ENCODE measurements around the gene CLCN1. TPM values are rescaled to one million over a fixed set of nuclear protein-coding genes. Genes with fewer than 3 reads are reported as not detected.
"Not testable (repeated sequence)": the region's sequence is repeated elsewhere in the genome, so short reads cannot be mapped to it uniquely, and the experiment has no call there.

Gene CLCN1
- total RNA-seq, 1 experiment from 2014 or later: not detected

GRCh38 chr7:143286522-143286890 is 29.4 kb upstream of the CLCN1 start:
- no peak overlapping the region for H3K4me3 ChIP-seq
- H3K27ac ChIP-seq: no peak overlapping the region
- H3K27me3 ChIP-seq (replicated peaks): no peaks in the 10 kb centered on the region
- peaks cover 2% of the 10 kb centered on the region; the same call in 1 of the 2 replicates for H3K9me3 ChIP-seq (replicated peaks)
- no peak for DNase-seq (ENCODE audit: low read depth in 1 of 2, low spot score in 2 of 2)
- H3K4me1 ChIP-seq (replicated peaks): peaks cover 17% of the 10 kb centered on the region
- H3K36me3 ChIP-seq: peaks cover 22% of the 10 kb centered on the region

- no peaks in the 10 kb centered on the region for H3K27me3 ChIP-seq (replicated peaks)
- peak overlapping the region; percentile 85 for H3K4me3 ChIP-seq
- H3K9me3 ChIP-seq (replicated peaks): peaks cover 2% of the 10 kb centered on the region; the same call in 1 of the 2 replicates
- peaks cover 29% of the 10 kb centered on the region for H3K36me3 ChIP-seq
- DNase-seq (ENCODE audit: low read depth in 1 of 2, low spot score in 2 of 2): no peak
- peaks cover 17% of the 10 kb centered on the region for H3K4me1 ChIP-seq (replicated peaks)
- H3K27ac ChIP-seq: peak overlapping the region; percentile 27; the same call in 1 of the 2 replicates
These were observed 28.5 kb upstream of the CLCN1 start for GRCh38 chr7:143287339-143287934.

- Histone ChIP-seq H3K36me3 (peaks cover 34% of the 10 kb centered on the region), H3K27me3 (replicated peaks) (no peaks in the 10 kb centered on the region), H3K27ac (peak within 1 kb of the TSS; percentile 84), H3K9me3 (replicated peaks) (peaks cover 2% of the 10 kb centered on the region; the same call in 1 of the 2 replicates), H3K4me1 (replicated peaks) (peaks cover 17% of the 10 kb centered on the region), H3K4me3 (peak within 1 kb of the TSS; percentile 85)
- peak; percentile 95 to 97 for DNase-seq (ENCODE audit: low read depth in 1 of 2, low spot score in 2 of 2)
These were observed 27.7 kb upstream of the CLCN1 start, which contains the start of gene CASP2 for GRCh38 chr7:143287935-143288826. Gene CASP2 (plus strand): TSS chr7:143288351. CDS start chr7:143288456, 105 bp downstream.

- Histone ChIP-seq H3K27me3 (replicated peaks) (no peaks in the 10 kb centered on the region), H3K27ac (peak overlapping the region; percentile 84), H3K9me3 (replicated peaks) (peaks cover 2% of the 10 kb centered on the region; the same call in 1 of the 2 replicates), H3K36me3 (peaks cover 41% of the 10 kb centered on the region), H3K4me3 (peak overlapping the region; percentile 85), H3K4me1 (replicated peaks) (peaks cover 17% of the 10 kb centered on the region)
- no peak for DNase-seq (ENCODE audit: low read depth in 1 of 2, low spot score in 2 of 2)
These were observed 27.1 kb upstream of the CLCN1 start for GRCh38 chr7:143288836-143289235.

- Histone ChIP-seq H3K27ac (no peak overlapping the region), H3K9me3 (replicated peaks) (peaks cover 2% of the 10 kb centered on the region; the same call in 1 of the 2 replicates), H3K27me3 (replicated peaks) (no peaks in the 10 kb centered on the region), H3K4me3 (peak overlapping the region; percentile 85), H3K4me1 (replicated peaks) (peaks cover 17% of the 10 kb centered on the region), H3K36me3 (peaks cover 47% of the 10 kb centered on the region)
- peak in 1 of 2 experiments; percentile 7 for DNase-seq (ENCODE audit: low read depth in 1 of 2, low spot score in 2 of 2)
These were observed 26.5 kb upstream of the CLCN1 start for GRCh38 chr7:143289421-143289820.

- DNase-seq (ENCODE audit: low read depth in 1 of 2, low spot score in 2 of 2); H3K27ac ChIP-seq; H3K27me3 ChIP-seq (replicated peaks); H3K9me3 ChIP-seq (replicated peaks): not testable (repeated sequence)
- Histone ChIP-seq H3K4me1 (replicated peaks) (peaks cover 17% of the 10 kb centered on the region), H3K4me3 (peak overlapping the region; percentile 85; the same call in 1 of the 2 replicates), H3K36me3 (peaks cover 51% of the 10 kb centered on the region)
These were observed 26.0 kb upstream of the CLCN1 start for GRCh38 chr7:143289888-143290287.

GRCh38 chr7:143290293-143290692 is 25.6 kb upstream of the CLCN1 start:
- Histone ChIP-seq H3K4me3 (no peak overlapping the region), H3K27ac (no peak overlapping the region), H3K36me3 (peaks cover 55% of the 10 kb centered on the region), H3K4me1 (replicated peaks) (peaks cover 17% of the 10 kb centered on the region), H3K27me3 (replicated peaks) (no peaks in the 10 kb centered on the region), H3K9me3 (replicated peaks) (peaks cover 2% of the 10 kb centered on the region; the same call in 1 of the 2 replicates)
- no peak for DNase-seq (ENCODE audit: low read depth in 1 of 2, low spot score in 2 of 2)

GRCh38 chr7:143292876-143293275 is 23.0 kb upstream of the CLCN1 start:
- Histone ChIP-seq H3K4me3 (no peak overlapping the region), H3K4me1 (replicated peaks) (peaks cover 17% of the 10 kb centered on the region), H3K27ac (no peak overlapping the region), H3K9me3 (replicated peaks) (no peaks in the 10 kb centered on the region), H3K27me3 (replicated peaks) (no peaks in the 10 kb centered on the region), H3K36me3 (peaks cover 81% of the 10 kb centered on the region)
- DNase-seq (ENCODE audit: low read depth in 1 of 2, low spot score in 2 of 2): no peak

GRCh38 chr7:143295870-143296269 is 20.0 kb upstream of the CLCN1 start:
- no peak overlapping the region for H3K4me3 ChIP-seq
- H3K27me3 ChIP-seq (replicated peaks): no peaks in the 10 kb centered on the region
- 0 out of 2 replicates have a peak, but pooled peaks cover 3% of the 10 kb centered on the region for H3K4me1 ChIP-seq (replicated peaks)
- DNase-seq (ENCODE audit: low read depth in 1 of 2, low spot score in 2 of 2): no peak
- no peak overlapping the region for H3K27ac ChIP-seq
- peaks cover 92% of the 10 kb centered on the region for H3K36me3 ChIP-seq
- no peaks in the 10 kb centered on the region for H3K9me3 ChIP-seq (replicated peaks)

- no peak overlapping the region for H3K27ac ChIP-seq
- no peaks in the 10 kb centered on the region for H3K9me3 ChIP-seq (replicated peaks)
- no peak for DNase-seq (ENCODE audit: low read depth in 1 of 2, low spot score in 2 of 2)
- 0 out of 2 replicates have a peak, but pooled peaks cover 3% of the 10 kb centered on the region for H3K4me1 ChIP-seq (replicated peaks)
- no peak overlapping the region for H3K4me3 ChIP-seq
- no peaks in the 10 kb centered on the region for H3K27me3 ChIP-seq (replicated peaks)
- H3K36me3 ChIP-seq: peaks cover 94% of the 10 kb centered on the region
These were observed 19.2 kb upstream of the CLCN1 start for GRCh38 chr7:143296686-143297085.

- Histone ChIP-seq H3K4me1 (replicated peaks) (0 out of 2 replicates have a peak, but pooled peaks cover 3% of the 10 kb centered on the region), H3K9me3 (replicated peaks) (no peaks in the 10 kb centered on the region), H3K27ac (no peak overlapping the region), H3K27me3 (replicated peaks) (no peaks in the 10 kb centered on the region), H3K4me3 (no peak overlapping the region), H3K36me3 (peaks cover 94% of the 10 kb centered on the region)
- DNase-seq (ENCODE audit: low read depth in 1 of 2, low spot score in 2 of 2): no peak
These were observed 16.6 kb upstream of the CLCN1 start for GRCh38 chr7:143299346-143299745.

- Histone ChIP-seq H3K27me3 (replicated peaks) (no peaks in the 10 kb centered on the region), H3K36me3 (peaks cover 94% of the 10 kb centered on the region), H3K9me3 (replicated peaks) (no peaks in the 10 kb centered on the region), H3K27ac (no peak overlapping the region), H3K4me1 (replicated peaks) (0 out of 2 replicates have a peak, but pooled peaks cover 3% of the 10 kb centered on the region), H3K4me3 (no peak overlapping the region)
- DNase-seq (ENCODE audit: low read depth in 1 of 2, low spot score in 2 of 2): no peak
These were observed 16.1 kb upstream of the CLCN1 start for GRCh38 chr7:143299840-143300239.

GRCh38 chr7:143300959-143301935 is 14.7 kb upstream of the CLCN1 start:
- DNase-seq (ENCODE audit: low read depth in 1 of 2, low spot score in 2 of 2): no peak
- no peaks in the 10 kb centered on the region for H3K4me1 ChIP-seq (replicated peaks)
- H3K27me3 ChIP-seq (replicated peaks): no peaks in the 10 kb centered on the region
- H3K36me3 ChIP-seq: peaks cover 91% of the 10 kb centered on the region
- no peak overlapping the region for H3K4me3 ChIP-seq
- no peaks in the 10 kb centered on the region for H3K9me3 ChIP-seq (replicated peaks)
- H3K27ac ChIP-seq: no peak overlapping the region

Data from SJSA1 (cell line).